HG03521 (cell line): ENCODE measurements around the gene HMOX1.
"Not testable (repeated sequence)": the region's sequence is repeated elsewhere in the genome, so short reads cannot be mapped to it uniquely, and the experiment has no call there.

Experiments
- ATAC-seq: cut with Tn5 transposase; IDR thresholded peaks from one replicate; pipeline ENCODE4 v1.9.1; 2021; ENCODE audit warnings: mild to moderate bottlenecking, moderate library complexity; ENCODE audit not compliant: unreplicated experiment

HMOX1 gene

DNA sequence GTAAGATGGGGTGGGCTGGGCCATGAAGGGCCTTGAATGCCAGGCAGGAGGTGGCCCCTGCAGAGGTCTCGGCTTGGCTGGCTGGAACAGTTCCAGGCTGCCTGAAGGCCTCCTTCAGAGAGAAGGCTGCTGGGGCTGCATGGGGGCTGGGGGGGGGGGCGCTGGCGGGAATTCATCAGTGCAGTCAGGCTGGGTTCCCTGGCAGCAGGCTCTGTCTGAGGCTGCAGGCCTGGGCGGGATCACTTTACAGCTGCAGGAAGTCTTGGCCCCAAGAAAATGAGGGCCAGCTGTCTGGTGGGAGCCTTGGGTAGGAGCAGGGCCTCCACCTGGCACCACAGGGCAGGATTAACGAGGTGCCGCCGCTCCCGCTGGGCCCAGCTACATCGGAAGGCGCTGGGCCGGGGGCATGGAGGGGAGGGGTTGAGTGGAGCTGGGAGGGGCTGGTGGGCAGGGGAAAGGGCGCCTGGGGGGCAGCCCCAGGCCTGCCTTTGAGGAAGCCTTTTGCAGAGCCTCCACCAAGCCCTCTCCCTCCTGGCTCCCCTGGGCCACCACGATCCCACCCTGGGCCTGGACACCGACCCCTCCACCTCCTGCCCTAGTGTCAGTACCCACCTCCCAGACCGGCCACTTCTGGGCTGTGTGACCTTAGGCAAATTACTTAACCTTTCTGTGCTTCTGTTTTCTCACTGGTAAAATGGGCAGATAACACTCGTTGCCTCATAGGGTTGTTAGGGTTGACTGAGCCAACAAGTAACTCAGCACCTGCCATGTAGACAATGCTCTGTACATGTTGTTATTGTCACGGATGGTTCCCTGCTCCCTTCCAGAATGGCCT lies 31.0 kb upstream of the HMOX1 start:
- no peak for ATAC-seq

DNA sequence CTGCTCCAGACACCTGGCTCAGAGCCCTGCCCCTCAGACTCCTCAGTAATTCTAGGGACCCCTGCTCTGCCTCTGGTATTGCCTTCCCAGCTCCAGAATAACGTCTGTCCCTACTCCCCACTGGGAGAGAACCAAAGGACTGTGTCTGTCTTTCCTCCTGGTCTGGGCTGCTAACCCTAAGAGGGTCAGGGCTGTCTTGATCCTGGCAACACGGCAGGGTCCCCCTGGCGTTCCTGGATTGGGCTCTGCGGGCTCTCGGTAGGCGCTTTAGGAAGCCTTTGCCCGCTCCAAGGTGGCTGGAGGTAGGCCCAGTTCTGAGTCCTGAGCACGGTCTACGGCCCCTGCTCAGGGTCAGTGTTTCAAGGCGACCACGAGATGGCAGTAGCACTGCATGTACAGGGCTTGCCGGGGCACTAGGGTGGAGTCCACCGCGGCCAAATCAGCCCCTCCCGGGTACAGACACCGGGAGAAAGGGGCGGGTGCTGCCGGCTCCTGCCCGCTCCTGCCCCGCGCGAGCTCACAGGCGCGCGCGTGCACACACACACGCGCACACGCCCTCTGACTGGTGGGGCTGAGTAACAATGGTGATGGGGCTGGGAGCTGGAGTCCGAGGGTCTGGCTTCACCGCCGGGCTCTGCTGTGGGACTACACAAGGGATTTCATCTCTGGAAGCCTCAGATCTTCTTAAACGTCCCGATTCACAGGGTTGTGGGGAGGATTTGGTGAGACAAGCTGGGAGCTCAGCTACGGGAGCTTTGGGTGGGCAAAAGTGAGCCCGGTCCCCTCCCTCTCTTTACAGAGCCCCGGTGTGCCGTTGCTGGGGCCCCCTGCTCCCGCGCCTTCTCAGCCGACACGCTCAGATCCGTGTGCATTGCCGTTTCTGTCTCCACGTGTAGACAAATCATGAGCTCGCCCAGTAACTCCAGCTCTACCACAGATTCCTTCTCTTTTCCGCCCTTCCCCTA lies 30.1 kb upstream of the HMOX1 start:
- peak; percentile 78 for ATAC-seq

DNA sequence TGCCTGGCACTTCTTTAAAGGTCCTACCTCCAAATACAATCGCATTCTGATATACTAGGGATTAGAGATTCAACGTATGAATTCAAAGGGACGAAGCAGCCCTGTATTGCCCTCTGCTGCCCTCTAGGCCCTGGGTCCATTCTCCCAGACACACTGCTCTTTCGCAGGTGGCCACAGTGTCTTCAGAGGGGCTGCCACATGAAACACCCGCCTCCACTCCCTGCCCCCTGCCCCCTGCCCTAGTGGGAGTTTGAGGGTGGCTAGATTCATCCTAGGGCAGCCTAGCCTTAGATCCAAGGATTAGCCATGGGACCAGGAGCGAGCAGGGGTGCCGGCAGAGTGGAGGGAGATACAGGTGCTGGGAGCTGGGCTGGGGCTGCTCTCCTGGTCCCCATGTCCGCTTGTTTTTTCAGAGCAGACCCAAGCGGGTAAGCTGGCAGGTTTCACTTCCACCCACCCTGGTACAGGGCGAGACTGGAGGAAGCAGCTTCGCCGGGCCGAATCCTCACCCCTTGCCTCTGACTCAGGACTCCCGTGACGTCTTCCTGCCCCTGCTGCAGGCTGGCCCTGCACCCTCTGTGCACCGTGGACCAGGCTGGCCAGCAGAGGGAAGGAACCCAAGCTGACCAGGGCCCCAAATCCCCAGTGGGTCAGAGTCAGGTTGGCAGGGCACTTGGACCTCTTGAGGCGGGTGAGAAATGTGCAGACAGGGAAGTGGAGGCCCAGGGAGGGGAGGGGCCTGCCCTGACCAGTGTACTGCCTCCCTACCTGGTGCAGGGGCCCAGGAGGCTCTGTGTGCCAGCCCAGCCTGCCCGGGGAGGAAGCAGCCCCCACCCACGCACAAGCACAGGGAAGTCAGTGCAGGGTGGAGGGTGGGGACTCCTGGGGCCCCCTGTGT lies 28.4 kb upstream of the HMOX1 start:
- no peak for ATAC-seq

DNA sequence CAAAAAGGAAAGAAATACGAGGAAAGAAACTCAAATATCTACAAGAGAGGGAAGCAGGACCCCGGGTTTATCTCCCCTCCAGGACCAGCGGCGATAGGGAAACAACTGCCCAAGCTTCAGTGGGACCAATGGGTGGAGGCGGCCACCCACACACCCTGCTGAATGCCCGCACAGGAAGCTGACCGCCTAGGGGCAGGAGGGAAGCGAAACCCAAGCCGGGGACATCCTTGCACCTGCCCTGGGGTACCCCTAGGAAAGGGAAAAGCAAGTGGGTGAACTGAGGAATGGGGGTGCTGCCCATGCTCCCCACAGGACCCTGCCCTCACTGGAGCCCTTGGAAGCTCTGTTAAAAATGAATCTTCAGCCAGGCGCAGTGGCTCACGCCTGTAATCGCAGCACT lies 27.6 kb upstream of the HMOX1 start:
- ATAC-seq = no peak

DNA sequence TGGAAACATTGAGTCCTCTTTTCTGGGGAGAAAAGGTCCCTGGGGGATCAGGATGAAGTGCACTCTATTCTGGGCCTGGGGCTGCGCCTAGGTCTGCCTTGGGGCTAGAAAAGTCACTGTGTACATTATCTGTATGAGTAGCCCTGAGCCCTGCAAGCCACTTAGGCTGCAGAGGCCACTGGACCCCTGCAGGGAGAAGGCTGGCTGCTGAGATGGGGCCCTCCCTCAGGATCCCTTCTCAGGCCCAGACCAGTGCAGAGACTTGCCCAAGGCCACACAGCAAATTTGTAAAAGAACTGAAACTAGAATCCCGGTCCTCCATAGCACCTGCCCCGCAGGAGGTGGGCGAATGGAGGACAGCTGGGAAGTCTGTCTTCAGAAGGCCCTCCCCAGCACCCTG lies 26.8 kb upstream of the HMOX1 start:
- no peak for ATAC-seq

DNA sequence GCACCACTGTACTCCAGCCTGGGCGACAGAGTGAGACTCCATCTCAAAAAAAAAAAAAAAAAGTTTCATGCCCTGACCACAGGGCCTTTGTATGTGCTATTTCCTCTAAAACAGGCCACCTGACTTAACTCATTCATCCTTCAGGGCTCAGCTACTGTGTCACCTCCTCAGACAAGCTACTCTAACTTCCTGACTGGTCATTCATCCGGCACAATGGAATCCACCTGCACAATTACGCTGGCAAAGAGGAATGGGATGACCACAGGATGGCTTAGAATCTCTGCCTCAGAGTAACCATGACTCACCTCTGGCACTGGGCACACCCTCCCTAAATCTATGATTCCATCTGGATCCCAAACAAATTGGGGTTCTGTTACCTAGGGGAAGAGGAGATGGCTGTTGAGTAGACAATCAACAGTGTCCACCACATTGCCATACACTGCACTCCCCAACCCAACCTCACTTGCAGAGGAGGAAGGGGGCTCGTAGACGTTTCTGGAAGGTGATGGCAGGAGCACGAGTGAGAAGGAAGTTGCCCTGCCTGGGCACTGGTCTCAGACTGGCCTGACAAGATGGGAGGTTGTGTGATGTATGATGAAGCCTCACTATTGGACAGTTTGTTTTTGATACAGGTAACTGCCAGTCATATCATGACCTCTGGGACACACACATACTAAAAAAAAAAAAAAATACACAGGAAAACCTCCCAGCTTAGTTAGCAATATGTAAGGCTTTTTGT lies 22.8 kb upstream of the HMOX1 start:
- ATAC-seq = no peak

DNA sequence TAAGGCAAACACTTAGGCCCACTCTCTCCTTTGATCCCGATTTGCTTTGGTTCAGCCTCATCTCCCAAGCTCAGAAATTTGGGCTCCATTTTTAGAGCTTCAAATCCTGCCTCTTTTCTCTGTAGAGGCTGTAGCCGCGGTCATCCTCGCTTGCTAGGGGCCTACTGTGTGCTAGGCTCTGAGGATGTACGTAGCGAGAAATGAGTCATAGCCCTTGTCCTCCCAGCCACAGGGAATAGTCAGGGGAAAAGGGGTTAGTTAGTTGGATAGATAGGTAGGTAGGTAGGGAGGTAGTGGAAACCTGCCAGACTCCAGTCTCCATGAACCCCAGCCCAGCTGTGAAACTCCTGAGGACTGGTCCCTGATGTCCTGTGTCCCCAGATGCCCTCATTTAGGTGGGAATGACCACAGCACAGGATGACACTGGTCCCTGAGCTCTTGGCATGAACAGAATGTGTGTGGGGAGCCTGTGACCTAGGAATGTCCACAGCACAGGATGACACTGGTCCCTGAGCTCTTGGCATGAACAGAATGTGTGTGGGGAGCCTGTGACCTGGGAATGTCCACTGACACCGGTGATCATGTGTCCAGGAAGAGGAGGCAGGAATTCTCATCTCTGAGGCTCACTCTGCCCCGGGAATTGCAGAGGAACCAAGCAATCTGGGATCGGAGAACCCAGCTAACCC lies 21.4 kb upstream of the HMOX1 start:
- ATAC-seq = no peak

DNA sequence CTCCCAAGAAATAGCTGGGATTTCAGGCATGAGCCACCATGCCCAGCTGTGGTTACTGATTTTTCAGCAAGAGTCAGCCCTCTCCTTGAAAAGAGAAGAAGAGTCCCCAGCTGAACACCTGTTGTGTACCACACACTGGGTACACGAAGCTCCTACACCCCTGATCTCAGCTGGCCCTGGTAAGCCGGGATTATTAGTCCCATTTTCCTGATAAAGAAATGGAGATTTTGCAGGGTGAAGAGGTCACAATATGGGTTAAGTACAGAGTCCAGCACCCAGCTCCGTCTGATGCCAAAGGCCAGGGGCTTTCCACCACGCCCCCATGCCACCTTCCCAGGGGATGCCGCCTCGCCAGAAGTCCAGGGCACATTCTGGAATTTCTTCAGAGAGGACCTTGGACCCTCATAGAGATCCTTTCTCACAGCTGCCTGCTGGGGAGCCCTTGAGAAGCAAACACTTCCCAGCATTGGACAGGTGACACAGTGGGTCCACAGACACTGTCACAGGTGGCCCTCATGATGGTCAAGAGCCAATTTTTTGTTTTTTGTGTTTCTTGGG lies 19.8 kb upstream of the HMOX1 start:
- no peak for ATAC-seq

DNA sequence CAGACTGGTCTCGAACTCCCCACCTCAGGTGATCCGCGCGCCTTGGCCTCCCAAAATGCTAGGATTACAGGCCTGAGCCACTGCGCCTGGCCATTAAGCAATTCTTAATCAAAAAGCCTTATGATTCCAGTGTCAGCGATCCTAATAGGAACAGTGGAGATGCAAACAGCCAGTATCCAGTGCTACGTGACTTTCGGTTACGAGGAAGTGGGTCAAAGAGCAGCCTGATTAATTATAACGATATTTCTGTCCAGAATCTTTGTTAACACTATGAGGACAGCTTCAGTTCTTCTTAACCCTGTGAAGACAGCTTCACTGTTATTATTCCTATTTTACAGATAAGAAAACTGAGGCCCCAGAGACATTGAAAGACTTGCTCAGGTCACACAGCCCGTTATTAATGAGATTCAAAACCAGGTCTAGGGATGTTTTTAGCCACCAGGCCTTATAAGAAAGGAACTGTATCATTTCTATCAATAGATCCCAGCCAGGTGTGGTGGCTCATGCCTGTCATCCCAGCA lies 17.3 kb upstream of the HMOX1 start:
- ATAC-seq = no peak

DNA sequence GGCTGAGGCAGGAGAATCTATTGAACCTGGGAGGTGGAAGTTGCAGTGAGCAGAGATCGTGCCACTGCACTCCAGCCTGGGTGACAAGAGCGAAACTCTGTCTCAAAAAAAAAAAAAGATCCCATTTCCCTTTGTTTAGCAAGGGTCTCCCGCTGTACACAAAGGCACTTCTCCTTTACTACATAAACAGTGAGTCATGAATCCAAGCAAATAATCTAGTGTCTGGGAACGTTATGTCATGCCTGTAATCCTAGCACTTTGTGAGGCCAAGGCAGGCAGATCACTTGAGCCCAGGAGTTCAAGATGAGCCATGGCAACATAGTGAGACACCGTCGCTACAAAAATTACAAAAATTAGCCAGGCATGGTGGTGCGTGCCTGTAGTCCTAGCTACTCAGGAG lies 16.7 kb upstream of the HMOX1 start:
- not testable (repeated sequence) for ATAC-seq

DNA sequence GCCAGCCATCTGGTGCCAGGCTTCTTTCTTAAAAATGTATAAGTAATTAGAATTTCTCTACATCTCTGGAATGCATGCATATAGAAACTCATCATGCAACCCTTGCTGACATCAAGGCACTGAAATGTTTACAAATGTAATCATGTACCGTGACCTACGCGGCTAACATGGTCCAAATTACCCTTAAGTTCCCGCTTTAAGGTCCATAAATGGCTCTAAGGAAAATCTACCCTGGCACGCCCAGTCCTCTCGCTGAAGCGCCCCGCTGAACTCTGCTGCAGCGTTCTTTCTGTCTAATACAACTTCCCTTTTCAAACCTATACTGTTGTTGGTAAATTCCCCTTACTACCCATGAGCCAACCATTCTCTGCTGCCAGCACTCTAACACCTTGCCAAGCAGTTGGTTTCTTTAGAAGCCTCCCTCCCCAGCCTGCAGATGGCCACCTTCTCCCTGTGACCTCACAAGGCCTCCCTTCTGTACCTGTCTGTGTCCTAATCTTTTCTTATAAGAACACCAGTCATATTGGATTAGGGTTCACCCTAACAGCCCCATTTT lies 13.5 kb upstream of the HMOX1 start:
- no peak for ATAC-seq

DNA sequence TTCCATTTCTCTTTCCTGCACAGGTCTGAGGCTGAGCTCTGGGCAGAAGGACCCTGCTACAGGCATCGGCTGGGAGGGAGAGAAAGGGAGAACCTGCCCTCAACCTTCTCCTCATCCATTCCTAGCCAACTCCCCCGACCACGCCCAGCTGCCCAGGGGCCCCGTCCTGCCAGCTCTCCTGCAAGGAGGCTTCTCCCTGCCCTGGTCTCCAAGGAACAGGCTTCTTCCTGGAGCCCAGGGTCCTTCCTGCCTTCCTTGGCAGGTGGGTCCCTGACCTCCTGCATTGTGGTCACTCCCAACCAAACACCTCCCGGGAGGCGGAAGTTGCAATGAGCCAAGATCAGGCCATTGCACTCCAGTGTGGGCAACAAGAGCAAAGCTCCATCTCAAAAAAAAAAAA lies 12.5 kb upstream of the HMOX1 start:
- no peak for ATAC-seq

DNA sequence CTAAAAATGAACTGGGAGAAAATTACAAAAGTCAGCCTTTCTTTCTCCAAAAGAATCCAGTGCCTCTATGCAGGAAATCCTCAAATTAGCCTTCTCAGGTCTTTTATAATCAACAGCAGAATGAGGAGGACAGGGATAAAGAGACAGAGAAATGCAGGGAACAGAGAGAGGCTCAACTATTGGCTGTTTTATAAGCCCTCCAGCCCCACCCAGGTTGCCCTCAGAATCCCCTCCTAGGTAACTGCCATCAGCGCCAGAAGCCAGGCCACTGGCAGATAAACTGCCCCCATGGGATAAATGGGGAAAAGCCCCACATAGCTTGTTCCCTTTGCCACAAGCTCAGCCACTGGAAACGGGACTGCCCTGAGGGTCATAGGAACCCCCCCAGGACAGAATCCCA lies 10.9 kb upstream of the HMOX1 start:
- no peak for ATAC-seq

DNA sequence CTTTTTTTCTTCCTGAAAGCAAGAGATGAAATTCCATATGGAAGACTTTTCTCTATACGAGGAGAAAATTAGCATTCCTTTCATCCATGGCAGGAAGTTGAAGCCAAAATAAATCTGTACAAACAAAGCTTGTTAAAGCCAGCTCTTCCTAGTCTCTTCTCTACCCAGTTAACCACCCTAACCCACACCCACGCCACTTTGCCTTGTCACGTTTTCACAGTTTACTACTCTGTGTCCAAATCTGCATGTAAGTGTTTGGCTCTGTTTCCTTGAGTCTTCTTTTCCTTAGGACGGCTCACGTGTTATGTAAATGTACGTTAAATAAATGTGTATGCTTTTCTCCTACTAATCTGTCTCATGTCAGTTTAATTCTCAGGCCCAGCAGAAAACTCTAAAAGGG lies 7.1 kb upstream of the HMOX1 start:
- no peak for ATAC-seq

DNA sequence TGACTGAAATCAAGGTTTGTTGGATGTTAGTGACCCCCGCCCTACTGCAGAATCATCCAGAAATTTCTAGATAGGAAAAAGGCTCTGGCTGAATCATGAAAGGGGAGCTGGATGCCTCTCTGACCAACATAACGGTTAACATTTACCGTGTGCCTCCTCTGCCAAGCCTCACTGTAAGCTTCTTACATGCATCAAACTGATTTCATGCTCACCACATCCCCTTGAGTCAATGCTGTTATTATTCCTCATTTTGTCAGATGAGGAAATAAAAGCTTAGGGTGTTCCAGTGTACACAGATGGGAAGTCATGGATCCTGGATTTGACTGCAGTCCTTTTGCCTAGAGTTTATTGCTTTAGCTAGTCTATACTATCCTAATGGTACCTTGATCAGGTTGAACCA lies 5.9 kb upstream of the HMOX1 start:
- ATAC-seq = no peak

DNA sequence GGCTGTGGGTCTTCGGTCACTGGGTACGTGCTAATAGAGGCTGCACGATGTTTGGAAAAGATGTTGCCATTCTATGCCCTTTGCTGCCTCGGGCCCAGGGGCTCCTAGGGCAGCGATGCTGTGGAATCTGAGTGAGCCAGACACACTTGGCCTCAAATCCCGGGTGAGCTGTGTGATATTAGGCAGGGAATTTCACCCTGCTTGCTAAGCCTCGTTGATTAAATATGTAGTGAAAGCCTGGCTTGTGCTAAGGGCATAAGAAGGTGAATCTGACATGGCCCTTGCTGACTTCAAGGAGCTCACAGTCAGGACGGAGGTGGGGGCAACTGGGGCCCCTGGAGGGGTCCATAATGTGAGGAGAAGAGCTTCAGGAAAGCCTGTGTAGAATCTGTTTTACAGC lies 5.4 kb upstream of the HMOX1 start:
- no peak for ATAC-seq

DNA sequence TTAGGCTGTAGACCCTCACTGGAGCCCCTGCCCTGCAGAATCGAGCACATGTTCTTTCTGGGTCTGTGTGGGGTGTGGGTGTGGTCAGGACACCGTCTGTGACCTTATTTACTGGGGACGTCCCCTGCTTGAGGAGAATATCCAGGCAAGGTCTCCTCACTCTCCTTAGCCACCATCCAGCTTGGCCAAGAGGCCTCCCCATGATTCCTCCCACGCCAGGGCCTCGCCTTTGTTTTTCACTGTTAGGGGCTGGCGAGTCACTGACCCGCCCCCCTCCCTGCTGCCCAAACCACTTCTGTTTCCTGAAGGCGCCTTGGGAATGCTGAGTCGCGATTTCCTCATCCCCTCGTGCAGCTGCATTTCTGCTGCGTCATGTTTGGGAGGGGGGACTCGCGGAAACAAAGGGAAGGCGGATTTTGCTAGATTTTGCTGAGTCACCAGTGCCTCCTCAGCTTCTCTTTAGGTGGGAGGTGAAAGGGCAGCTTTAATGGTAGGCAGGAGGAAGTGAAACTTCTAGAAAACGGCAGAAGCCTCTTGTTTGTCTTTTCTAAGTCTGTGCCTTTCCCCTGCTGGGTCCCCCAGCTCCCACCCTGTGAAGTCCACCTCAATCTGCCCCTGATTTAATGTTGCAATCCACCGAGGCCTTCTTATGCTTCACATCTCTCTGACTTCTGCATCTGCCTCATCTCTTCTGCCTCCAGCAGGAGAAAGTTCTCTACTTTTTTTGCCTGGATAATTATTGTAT lies 4.0 kb upstream of the HMOX1 start:
- ATAC-seq = no peak

DNA sequence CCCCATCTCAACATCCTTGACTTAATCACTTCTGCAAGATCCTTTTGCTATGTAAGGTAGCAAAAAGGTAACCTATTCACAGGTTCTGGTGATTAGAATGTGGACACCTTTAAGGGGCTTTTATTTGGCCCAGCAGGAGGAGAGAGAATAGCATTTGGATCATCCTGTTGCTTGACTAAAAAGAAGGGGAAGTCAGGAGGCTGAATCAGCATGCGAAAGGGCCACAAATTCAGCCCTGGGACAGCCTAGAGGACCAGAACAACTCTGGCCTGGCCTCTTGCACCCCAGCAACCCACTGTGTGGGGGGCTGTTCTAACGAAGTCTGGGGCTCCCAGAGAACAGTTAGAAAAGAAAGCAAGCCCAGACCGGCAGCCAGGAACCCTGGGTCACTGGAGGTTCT lies 3.2 kb upstream of the HMOX1 start:
- ATAC-seq = no peak
